ENCODE results near the gene UVRAG.

Gene UVRAG

DNA sequence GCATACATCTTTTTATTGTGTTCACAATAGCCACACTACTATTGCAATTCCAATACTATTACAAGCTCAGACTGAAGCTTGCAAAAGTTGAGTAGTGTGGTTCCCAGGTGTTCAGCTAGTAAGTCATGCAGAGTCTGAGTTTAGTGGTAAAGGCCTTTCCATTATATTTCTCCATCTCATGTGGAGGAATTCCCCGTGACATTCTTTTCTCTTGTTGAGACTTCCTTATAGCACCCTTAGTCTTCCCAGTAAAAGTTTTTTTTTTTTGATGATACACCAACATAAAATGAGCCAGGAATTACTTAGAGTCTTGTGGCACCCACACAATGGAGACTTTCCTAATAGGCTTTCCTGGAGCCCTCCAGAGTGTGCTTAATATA is 110.8 kb downstream of the UVRAG start:
- no peak for DNase-seq

DNA sequence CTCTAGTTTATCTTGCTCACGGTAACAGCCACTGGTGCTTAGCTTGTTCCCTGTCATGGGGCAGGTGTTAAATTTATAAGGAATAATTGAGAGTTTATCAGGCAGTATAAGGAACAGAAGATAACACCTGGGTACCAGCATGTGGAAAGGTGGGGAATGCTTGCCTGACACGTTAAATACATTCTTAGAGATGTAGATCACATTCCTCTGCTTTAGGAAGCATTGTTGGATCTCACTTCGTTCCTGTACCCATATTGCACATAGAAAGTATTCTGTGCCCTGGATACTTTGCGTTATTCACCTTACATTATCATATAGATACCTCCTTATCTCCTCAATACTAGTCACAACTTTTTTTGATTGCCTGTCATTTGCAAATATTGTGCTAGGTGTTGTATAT is 114.7 kb downstream of the UVRAG start:
- DNase-seq = no peak

DNA sequence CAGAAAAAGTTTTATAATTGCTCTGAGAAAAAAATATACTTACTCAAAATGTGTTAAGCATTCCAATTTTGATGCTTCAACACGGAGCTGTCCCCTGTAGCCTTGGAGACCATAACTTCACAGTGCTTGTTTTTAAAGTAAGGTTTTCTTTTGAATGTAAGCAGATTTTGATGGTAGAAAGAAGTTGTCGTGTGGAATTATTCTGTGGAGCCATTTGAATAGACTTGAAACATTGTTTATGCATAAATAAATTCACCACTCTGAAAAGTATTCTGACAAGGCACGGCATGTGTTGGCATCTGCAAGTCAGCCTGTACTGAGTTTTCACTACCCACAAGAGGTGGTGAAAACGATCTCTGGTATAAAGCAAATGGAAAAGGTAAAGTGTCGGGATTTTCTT is 115.5 kb downstream of the UVRAG start:
- no peak for DNase-seq

DNA sequence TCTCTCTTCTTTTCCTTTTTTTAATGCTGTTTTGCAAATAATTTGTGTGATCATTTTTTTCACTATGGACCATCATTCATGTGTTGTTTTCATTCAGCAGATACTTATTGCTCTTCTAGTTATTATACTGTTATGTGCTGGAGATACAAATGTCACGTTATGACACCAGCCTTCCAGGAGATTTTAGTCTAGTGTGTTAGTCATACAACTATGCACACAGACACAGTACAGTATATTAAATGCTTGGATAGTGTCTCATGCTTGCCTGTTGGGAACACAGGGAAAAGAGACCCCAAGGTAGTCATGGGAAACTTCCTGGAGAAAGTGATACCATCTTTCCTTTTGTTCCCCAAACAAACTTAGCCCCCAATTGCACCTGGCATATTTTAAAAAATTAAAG is 116.1 kb downstream of the UVRAG start:
- DNase-seq = no peak

DNA sequence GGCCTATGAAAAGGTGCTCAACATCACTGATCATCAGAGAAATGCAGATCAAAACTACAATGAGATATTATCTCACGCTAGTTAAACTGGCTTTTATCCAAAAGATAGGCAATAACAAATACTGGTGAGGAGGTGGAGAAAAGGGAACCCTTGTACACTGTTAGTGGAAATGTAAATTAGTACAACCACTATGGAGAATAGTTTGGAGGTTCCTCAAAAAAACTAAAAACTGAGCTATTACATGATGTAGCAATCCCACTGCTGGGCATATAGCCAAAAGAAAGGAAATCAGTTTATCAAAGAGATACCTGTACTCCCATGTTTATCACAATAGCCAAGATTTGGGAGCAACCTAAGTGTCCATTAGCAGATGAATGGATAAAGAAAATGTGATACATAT is 118.7 kb downstream of the UVRAG start:
- DNase-seq = peak; percentile 18

DNA sequence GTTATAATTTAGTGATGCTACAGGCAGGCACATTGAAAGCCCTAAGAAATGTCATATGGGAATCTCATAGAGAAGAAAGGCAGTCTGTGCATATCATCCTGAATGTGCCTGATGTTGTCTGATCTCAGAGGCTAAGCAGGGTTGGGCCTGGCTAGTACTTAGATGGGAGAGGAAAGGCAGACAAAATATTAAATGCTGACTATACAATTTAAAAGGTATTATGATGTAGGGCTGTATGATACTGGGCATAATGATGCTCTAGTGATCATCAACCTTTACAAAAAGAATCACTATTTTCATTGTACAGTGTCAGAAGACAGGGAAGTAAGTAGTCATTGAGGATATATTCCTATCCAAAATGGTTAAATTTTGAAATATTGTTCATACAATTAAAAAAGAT is 119.8 kb downstream of the UVRAG start:
- DNase-seq = no peak

DNA sequence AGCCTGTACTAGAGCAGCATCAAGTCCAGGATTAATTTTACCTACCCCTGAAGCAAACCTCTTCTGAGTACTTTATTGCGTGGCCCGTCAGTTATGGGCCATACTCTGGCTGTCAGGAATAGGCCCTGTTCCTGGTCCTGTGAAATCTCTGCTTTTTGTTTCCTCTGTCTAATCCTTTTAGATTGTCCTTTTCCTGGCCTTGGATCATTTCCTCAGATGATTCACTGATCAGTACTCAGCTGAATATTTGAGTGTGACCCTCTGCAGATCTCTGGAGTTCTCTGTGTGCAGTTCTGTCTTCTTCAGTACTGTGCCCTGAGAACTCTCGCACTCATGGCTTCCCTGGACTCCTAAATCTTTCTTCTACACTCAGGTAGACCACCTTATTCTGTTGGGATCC is 123.5 kb downstream of the UVRAG start:
- DNase-seq = no peak

DNA sequence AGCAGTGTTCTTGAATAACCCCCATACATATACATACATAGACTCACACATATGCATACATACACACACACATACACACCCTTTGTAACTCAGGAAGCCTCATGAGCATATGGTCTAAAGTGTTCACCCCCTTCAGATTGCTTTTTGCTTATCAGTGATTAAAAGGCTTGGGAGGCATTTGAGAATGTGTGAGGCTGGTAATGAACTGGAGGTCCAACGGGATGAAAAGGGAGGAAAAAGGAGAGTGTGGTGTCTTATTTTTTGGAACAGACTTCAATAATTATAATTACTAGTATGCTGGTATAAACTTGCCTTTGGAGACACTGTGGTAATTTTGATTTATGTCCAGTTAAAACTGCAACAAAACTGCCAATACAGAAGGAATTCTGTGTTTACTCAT is 124.5 kb downstream of the UVRAG start:
- no peak for DNase-seq

DNA sequence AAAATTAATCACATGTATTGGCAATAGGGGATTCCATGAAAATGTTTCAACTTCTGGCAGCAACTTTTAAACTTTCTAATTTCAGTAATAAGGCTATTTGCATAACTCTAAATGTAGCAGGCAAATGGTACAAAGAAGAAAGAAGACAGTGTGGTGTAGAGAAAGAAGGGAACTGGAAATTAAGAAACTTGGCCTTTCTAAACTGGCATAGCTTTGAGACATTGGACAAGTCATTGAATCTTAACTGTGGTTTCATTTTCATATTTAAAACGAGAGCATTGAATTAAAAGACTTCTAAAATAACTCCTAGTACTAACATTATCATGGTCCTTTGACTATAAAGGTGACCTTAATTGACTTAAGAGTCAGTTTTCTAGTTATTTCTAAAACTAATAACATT is 125.0 kb downstream of the UVRAG start:
- no peak for DNase-seq

DNA sequence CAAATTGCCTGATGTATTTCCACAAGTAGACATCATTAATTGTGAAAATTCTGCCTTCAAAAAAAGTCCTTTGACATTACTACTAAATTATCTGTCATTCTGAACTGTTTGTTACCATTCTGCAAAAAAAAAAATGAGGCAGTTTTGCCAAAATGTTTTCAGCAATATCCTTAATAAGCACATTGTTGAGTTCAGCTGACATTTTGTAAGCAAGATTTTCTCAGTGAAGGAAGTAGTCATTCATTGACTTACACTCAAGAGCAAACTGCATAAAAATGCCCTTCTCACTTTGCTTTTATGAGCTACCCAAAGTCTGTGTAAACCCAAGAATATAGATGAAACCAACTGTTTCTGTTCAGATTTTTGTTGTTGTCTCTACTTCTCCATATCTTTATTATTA is 125.9 kb downstream of the UVRAG start:
- DNase-seq = no peak

DNA sequence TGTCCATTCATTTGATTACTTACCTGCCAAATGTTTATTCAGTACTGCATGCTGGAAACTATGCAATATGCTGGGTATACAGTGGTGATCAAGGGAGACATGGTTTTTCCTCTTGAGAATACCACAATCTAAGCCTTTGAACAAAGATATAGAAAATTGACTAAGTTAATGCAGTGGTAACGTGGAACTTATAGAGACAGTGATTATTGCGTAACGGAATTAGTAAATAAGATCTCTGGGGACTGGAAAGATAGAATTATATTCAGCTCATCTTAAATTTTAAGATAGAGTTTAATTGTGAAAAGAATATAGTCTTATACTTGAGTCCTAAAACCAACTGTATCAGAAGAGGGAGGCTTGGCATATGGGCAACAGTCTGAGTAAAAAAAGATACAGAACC is 129.5 kb downstream of the UVRAG start:
- DNase-seq = no peak

DNA sequence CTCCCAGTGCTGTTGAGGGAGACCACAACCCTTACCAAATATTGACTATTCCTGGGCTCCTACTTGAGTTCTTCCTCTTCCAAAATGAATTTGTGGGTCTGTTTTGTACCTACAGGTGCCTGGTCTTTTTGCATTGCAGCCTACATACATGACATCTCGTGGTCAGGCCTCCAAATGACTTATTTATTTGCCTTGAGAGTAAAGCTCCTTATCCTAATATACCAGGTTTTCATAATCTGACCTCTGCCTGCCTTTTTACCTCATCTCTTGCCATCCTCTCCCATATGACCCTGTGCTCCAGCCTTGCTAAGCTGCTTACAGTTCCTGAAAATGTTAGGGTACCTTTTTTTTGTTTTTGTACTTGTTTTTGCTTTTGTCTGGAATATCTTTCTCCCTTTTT is 130.4 kb downstream of the UVRAG start:
- DNase-seq = peak; percentile 48

DNA sequence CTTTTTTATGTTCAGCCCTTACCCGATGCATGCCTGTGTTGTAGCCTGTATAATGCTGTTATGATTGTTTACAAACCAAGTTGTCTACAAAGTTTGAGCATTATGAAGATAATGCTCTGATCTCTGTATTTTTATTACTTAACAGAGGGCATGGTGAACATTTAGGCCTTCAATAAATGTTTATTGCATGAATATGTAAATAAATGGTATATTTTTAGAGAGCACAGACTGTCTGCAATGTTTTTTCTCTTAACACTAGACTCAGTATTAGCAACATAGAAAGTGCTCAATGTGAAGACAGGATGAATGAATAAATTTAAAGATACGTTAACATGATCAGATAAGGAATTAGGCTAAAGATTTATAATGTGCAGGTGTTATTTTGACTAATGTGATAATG is 130.9 kb downstream of the UVRAG start:
- no peak for DNase-seq

DNA sequence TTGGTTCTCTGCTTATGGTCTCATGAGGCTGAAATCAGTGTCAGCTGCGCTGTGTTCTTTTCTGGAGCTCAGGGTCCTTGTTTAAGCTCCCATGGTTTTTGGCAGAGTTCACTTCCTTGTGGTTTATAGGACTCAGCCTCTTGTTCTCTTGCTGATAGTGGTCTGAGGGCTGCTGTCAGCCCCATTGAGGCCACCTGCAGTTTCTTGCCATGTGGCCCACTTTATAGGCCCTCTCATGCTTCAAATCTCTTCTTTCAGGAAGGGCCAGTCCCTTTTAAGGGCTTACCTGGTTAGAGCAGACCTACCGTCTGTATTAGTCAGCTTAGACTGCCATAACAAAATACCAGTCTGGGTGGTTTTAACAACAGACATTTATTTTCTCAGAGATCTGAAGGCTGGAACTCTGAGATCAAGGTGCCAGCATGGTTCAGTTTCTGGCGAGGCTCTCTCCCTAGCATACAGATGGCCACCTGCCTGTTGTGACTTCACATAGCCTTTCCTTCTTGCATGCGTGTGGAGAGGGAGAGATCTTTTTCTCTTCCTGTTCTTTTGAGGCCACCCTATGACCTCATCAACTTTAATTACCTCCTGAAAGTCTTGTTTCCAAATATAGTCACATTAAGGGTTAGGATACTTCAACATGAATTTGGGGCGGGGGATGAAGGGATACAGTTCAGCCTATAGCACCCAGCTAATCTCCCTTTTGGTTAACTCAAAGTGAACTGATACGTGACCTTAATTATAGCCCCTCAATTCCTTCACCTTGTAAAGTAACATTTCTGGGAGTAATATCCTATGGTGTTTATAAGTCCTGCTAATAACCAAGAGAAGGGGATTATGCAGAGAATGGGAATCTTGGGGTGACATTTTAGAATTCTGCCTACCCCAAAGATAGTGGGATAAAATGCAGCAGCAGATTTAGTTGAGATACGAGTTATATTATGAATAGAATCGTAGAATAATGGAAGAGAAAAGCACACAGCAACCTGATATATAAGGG is 131.8 kb downstream of the UVRAG start:
- DNase-seq = peak; percentile 91

DNA sequence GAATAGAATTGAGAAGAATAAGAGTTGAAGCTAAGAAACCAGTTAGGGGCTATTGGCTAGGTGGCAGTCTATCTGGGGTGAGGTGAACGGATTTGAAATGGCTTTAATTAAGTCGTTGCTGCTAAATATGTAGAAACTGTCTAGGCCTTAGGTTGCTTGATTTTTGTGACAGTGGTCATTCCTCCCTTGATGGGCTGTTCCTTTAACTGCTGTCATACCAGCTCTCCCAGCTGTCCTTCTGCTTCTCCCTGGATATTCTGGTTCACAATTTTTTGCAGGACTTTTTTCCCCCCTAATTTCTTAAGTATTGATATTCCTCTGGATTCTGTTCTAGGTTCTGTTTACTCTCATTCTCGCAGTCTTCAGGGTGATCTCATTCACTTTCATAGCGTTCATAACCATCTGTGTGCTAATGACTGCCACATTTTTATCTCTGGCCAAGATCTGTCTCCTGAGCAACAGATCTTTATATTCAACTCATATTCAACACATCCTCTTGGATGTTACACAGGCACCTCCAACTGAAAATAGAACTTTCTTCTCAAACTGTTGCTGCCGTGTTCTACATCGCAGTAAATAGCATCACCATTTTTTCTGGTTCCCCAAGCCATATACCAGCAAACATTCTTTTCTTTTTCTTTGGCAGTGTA is 134.1 kb downstream of the UVRAG start:
- DNase-seq = no peak

DNA sequence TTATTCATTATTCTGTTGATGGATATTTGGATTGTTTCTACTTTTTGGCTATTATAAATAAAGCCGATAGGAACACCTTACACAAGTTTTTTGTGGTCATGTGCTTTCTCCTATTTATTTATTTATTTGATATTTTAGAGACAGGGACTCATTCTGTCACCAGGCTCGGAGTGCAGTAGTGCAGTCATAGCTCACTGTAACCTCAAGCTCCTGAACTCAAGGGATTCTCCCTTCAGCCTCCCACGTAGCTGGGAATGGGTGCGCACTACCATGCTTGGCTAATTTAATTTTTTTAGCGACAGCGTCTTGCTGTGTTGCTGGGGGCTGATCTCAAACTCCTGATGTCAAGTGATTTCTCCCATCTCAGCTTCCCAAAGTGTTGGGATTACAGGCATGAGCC is 135.1 kb downstream of the UVRAG start:
- no peak for DNase-seq

DNA sequence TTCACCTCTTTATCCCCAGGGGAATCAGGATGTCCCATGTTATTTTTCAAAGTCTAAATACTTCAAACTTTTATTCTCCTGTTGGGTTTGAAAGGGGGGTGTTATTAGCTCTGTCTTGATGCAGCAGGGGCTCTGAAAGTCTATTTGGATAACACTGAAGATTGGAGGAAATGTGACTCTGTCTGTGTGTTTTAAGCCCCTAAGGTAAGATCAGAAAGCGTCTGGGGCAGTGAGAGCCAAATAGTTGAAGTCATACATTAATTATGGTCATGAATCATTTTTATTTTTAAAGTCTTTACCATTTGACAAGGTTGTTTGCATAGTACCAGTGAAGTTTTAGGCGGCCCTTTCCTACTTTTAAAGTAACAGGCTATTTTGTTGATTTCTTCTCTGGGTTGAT is 139.0 kb downstream of the UVRAG start:
- no peak for DNase-seq

DNA sequence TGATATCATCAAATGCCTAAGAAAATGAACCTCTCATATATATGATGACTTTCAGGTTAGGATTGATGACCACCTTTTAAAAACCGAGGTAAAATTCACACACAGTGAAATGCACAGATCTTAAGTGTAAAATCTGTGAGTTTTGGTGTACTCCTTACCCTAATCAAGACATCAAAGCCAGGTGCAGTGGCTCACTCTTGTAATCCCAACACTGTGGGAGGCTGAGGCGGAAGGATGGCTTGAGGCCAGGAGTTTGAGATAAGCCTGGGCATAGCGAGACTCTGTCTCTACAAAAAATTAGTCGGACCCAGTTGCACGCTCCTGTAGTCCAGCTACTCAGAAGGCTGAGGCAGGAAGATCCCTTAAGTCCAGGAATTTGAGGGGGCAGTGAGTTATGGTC is 140.4 kb downstream of the UVRAG start:
- no peak for DNase-seq

DNA sequence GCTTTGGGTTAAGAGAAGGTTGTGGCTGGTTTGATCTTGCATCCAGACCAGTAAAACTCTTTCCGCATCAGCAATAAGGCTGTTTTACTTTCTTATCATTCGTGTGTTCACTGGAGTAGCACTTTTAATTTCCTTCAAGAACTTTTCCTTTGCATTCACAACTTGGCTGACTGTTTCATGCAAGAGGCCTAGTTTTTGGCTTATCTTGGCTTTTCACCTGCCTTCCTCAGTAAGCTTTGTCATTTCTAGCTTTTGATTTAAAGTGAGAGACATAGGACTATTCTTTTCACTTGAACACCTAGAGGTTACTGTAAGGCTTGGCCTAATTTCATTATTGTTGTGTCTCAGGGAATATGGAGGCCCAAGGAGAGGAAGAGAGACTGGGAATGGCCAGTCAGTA is 144.5 kb downstream of the UVRAG start:
- peak; percentile 19 for DNase-seq

DNA sequence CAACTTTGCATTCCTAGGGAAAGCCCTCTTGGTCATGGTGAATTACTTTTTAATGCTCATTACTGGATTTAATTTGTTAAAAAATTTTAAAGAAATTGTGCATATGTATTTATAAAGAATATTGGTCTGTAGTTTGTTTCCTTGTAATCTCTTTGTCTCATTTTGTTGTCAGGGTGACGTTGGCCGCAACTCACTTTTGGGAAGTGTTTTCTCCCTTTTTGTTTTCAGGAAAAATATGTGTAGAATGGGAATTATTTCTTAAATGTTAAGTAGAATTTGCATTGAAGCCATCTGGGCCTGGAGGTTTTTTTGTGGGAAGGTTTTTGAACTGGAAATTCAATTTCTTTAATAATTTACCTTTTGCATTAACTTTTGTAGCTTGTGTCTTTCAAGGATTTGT is 149.1 kb downstream of the UVRAG start:
- DNase-seq = no peak

DNA sequence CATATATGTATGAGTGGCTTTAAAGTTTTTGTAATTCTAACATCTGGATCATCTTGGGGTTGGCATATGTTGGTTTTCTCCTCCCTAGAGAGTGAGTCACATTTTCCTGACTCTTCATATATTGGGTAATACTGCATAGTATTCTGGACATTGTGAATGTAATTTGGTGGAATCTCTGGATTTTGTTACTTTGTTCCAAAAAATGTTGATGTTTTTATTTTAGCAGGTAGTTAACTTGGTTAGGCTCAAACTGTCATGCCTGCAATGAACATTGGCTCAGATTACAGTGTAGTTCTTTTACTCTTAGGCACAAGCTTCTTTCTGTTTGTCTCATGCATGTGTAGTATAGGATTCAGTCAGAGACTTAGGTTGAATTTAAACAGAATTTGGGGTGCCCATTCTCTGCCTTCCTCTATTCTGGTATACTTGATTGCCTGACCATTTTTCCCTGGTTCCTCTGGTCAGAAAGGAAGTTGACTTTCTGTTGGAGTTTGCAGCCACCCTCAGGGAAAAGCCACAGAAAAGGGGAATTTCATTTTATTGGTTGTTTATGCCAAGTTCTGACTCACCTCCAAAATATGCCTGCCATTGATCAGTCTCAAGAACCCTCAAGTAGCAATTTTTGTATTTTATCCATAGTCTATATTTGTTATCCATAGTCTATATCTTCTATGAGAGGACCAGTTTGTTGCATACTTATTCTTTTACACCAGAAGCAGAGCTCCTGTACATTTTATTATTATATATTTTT is 151.7 kb downstream of the UVRAG start:
- DNase-seq = peak; percentile 9

DNA sequence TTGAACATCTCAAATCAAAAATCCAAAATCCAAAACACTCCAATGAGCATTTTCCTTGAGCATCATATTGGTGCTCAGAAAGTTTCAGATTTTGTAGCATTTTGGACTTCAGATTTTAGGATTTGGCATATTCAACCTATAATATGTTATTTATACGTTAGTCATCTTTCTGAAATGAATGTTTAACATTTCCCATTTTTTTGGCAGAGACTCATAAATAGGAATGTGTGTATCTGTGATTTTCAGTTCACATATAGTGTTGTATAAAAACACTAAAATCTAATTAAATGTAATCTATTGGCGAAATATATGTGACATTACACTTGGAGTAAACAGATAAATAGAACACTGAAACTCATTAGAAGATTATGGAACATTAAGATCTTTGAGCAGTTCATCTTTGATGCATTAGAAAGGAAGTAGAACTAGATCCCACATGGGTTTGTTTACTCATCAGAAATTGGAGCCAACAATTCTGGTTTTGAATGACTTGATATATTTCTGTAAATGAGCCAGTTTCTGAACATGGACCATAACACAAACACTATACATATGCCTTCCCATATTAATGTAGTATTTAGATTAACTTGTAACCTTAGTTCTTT is 153.1 kb downstream of the UVRAG start:
- no peak for DNase-seq

DNA sequence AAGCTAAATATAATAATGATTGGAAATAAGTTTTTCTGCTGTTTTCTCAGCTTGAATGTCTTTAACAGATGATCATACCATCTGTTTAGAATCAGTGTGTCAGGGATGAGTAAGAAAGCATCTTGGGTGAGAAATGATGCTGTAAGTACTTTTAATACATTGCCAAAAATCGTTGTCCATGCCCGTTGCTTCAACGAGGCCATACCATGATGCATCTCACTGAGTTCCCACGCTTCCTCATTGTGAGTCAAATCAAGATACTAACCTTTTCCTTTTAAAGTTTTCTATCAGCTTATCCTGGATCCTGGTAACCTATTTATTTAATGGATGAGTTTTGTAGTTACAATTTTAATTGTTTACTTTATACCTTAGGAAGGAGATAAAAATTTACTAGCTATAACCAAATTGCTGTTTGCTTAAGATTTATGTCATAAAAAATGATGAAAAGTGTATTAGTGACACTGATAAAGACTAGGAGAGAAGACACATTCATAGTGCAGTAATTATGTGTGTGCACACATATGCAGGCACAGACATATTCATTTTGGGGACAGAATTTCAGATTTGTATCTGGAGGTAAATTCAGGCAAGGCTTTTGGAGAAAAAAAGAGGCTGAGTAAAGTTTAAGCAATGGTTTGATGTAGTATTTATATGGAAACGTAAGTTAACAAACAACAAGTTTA is 154.8 kb downstream of the UVRAG start:
- no peak for DNase-seq
